Measurements from ENCODE around the gene PYY. TPM values are rescaled to one million over a fixed set of nuclear protein-coding genes. Genes with fewer than 3 reads are reported as not detected.

The PYY gene
- total RNA-seq, 1 donor from 2014 or later: not detected

GRCh38 chr17:43979011-43979410 lies 25.3 kb upstream of the PYY start:
- H4K20me1 ChIP-seq (ENCODE audit: low read depth): no peaks in the 10 kb centered on the region
- no peak for TF ChIP-seq EZH2 (IDR thresholded peaks at IDR 0.05)
- TF ChIP-seq CTCF (IDR thresholded peaks at IDR 0.05): no peak
- TF ChIP-seq EZH2phosphoT487 (IDR thresholded peaks at IDR 0.05): no peak
- Mint-ChIP-seq H3K36me3 (no peaks in the 10 kb centered on the region), H3K27me3 (ENCODE audit: insufficient read depth, low read depth) (peaks cover 13% of the 10 kb centered on the region), H3K4me1 (peaks cover 15% of the 10 kb centered on the region), H3K27ac (no peak overlapping the region), H3K4me3 (no peak overlapping the region), H3K9me3 (no peaks in the 10 kb centered on the region)
- no peaks in the 10 kb centered on the region for H3K79me2 ChIP-seq (ENCODE audit: low read depth)
- no peak overlapping the region for H3K9ac ChIP-seq
- H3K27ac ChIP-seq: no peak overlapping the region
- no peaks in the 10 kb centered on the region for H3K9me3 ChIP-seq (ENCODE audit: low read depth)
- no peak overlapping the region for H3K4me2 ChIP-seq
- no peak overlapping the region for H2AFZ ChIP-seq (replicated peaks)
- H3K4me1 ChIP-seq: peaks cover 15% of the 10 kb centered on the region
- DNase-seq (ENCODE audit: low spot score): no peak
- H3F3A ChIP-seq (ENCODE audit: low read depth): peaks cover 4% of the 10 kb centered on the region
- peaks cover 60% of the 10 kb centered on the region for H3K27me3 ChIP-seq
- H3K4me3 ChIP-seq: no peak overlapping the region
- no peaks in the 10 kb centered on the region for H3K36me3 ChIP-seq

DNA sequence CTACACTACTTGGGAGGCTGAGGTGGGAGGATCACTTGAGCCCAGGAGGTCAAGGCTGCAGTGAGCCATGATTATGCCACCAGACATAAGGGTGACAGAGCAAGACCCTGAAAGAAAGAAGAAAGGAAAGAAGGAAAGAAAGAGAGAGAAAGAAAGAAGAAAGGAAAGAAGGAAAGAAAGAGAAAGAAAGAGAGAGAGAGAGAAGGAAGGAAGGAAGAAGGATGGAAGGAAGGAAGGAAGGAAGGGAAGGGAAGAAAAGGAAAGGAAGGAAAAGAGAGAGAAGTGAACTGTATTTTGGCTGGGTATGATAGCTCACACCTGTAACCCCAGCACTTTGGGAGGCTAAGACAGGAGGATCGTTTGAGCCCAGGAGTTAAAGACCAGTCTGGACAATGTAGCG lies 24.3 kb upstream of the PYY start:
- Histone ChIP-seq H3K27me3 (peaks cover 50% of the 10 kb centered on the region), H3K9ac (no peak overlapping the region)
- DNase-seq (ENCODE audit: low spot score): no peak

DNA sequence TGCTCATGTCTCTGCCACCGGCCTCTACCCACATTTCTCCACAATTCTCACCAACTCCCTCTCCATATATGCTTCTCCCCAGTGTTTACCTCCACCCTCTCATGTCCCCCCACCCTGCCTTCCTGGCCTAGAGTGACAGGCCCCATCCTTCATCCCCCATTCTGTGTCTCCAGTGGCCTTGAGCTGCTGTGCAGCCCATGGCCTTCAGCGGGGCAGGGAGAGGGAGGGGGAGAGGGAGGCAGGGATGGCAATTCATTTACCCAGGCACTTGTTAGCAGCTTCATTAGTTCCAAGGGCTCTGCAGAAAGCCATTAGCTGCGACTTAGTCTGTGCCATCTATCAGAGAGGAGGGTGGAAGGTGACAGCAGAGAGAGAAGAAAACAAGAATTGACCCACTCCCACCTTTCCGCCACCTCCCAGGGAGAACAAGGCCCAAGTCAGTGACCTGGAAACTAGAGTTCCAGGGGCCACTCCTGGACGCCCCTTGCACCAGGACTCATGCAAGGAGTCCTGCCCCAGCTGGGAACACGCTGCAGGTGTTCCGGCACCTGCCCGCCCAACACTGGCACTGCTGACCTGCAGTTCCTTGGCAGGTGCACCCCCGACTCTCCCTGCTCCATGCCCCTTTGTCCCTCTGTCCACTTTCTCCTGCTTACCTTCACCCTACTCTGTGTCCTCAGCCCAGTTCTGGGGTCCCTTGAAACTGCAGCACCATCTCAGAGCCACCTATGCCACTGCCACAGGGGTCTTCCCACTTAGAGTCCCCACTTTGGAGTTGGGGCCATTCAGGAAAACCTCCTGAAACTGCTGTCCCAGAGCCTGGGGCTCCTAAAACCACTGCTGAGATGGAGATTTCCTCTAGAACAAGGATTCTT lies 23.5 kb upstream of the PYY start:
- no peaks in the 10 kb centered on the region for H3K36me3 ChIP-seq
- peaks cover 4% of the 10 kb centered on the region for H3F3A ChIP-seq (ENCODE audit: low read depth)
- H3K4me2 ChIP-seq: no peak overlapping the region
- no peak overlapping the region for H2AFZ ChIP-seq (replicated peaks)
- peaks cover 12% of the 10 kb centered on the region for H3K4me1 ChIP-seq
- H3K9ac ChIP-seq: no peak overlapping the region
- Mint-ChIP-seq H3K4me1 (peaks cover 16% of the 10 kb centered on the region), H3K36me3 (no peaks in the 10 kb centered on the region), H3K27me3 (ENCODE audit: insufficient read depth, low read depth) (peaks cover 8% of the 10 kb centered on the region), H3K4me3 (no peak overlapping the region), H3K27ac (no peak overlapping the region), H3K9me3 (no peaks in the 10 kb centered on the region)
- H3K27ac ChIP-seq: no peak overlapping the region
- no peak overlapping the region for H3K4me3 ChIP-seq
- H3K79me2 ChIP-seq (ENCODE audit: low read depth): no peaks in the 10 kb centered on the region
- no peaks in the 10 kb centered on the region for H4K20me1 ChIP-seq (ENCODE audit: low read depth)
- no peaks in the 10 kb centered on the region for H3K9me3 ChIP-seq (ENCODE audit: low read depth)
- no peak for TF ChIP-seq EZH2phosphoT487 (IDR thresholded peaks at IDR 0.05)
- no peak for TF ChIP-seq EZH2 (IDR thresholded peaks at IDR 0.05)
- no peak for TF ChIP-seq CTCF (IDR thresholded peaks at IDR 0.05)
- no peak for DNase-seq (ENCODE audit: low spot score)
- peaks cover 42% of the 10 kb centered on the region for H3K27me3 ChIP-seq

More for the DNA sequence above, 24.3 kb upstream of the PYY start:
- H3K4me1 ChIP-seq: peaks cover 12% of the 10 kb centered on the region
- H3K36me3 ChIP-seq: no peaks in the 10 kb centered on the region
- H3K9me3 Mint-ChIP-seq: no peaks in the 10 kb centered on the region
- H3K4me3 Mint-ChIP-seq: no peak overlapping the region
- H2AFZ ChIP-seq (replicated peaks): no peak overlapping the region
- no peak overlapping the region for H3K4me3 ChIP-seq
- no peak overlapping the region for H3K27ac ChIP-seq
- H3K4me2 ChIP-seq: no peak overlapping the region
- peaks cover 13% of the 10 kb centered on the region for H3K27me3 Mint-ChIP-seq (ENCODE audit: insufficient read depth, low read depth)
- peaks cover 4% of the 10 kb centered on the region for H3F3A ChIP-seq (ENCODE audit: low read depth)
- H3K4me1 Mint-ChIP-seq: peaks cover 16% of the 10 kb centered on the region
- no peak overlapping the region for H3K27ac Mint-ChIP-seq
- TF ChIP-seq CTCF (IDR thresholded peaks at IDR 0.05): no peak
- TF ChIP-seq EZH2phosphoT487 (IDR thresholded peaks at IDR 0.05): no peak
- TF ChIP-seq EZH2 (IDR thresholded peaks at IDR 0.05): no peak
- H3K36me3 Mint-ChIP-seq: no peaks in the 10 kb centered on the region
- no peaks in the 10 kb centered on the region for H3K79me2 ChIP-seq (ENCODE audit: low read depth)
- no peaks in the 10 kb centered on the region for H3K9me3 ChIP-seq (ENCODE audit: low read depth)
- no peaks in the 10 kb centered on the region for H4K20me1 ChIP-seq (ENCODE audit: low read depth)

Measured in neural progenitor cell (in vitro differentiated cells).